Effector CD8-positive, alpha-beta T cell (primary cell): Measurements from ENCODE around the gene EPHA5.
"Not testable (repeated sequence)": the region's sequence is repeated elsewhere in the genome, so short reads cannot be mapped to it uniquely, and the experiment has no call there.

Experiments used
- DNase-seq: peaks from one replicate; lab custom pipeline; 2025; lab: John Stamatoyannopoulos, UW

The EPHA5 gene

DNA sequence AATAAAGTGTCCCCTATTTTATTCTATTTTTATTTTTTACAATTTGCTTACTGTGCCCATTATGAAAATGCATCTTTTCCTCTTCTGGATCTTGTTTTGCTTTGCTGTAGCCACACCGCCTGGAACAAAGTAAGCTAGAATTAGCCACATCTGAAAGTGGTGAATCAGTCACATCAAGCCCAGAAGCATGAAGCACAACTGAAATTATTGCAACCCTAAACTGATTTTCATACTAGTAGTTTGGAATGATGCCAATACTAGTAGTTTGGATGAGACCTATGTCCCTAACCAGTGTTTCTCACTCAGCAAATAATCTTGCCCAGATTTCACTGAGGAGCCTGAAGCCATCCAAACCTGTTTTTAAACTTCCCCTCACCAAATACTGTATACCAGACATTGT is 303.0 kb downstream of the EPHA5 start:
- no peak for DNase-seq

DNA sequence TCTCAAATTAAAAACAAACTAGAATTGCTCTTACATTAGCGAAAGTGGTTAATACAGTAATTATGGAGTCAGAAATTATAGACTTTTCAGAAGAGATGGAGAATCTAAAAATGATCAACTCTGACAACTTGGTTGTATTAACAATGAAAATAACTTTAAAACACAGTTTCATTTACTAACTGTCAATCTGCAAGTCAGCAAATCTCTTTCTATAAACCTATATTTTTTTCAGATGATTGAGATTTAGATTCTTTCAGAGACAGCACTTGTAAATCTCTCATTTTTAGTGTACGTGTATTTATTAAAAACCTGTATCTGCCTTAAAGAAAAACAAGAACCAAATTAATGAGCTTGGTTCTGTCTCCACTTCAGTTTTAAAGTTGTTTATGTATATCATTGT is 311.4 kb downstream of the EPHA5 start:
- DNase-seq, result no peak

DNA sequence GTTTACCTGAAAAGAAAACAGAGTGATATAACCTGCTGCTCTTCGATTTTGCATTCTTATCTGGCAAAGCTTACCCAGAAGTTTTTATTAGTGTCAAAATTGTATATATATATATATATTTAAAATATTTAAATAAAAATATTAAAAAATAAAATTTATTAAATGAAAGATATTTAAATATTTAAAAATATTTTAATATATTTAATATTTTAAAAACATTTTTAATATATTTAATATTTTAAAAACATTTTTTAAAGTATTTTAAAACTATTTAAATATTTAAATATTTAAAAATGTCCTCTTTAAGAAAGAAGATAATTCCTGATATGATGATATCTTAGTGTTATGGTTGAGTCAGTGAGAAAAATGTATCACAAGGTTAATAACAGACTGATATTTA is 317.2 kb downstream of the EPHA5 start:
- DNase-seq, result no peak

DNA sequence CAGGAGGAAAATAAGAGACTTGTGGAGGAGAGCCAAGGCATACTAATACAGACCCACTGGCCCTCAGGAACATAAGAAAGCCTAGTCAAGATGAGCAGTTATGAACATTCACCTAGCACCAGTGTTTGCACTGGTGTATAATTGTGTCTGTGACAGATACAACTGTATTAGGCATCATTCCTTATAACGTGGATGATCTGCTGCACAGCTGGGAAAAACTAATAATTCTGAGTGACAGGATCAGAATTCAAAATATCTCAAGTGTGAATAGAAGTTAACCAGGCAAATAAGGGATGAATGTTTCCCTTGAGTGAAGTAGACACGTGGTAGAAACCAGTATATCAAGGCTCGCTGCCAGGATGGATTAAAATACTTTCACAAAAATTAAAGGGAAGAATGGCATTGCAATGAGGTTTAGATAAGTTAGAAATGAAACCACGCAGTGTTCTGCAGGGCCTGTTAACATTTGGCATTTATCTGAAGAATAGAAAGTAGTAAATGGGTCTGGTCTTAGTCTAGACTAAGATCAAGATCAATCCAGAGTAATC is 325.9 kb downstream of the EPHA5 start:
- DNase-seq, result no peak

DNA sequence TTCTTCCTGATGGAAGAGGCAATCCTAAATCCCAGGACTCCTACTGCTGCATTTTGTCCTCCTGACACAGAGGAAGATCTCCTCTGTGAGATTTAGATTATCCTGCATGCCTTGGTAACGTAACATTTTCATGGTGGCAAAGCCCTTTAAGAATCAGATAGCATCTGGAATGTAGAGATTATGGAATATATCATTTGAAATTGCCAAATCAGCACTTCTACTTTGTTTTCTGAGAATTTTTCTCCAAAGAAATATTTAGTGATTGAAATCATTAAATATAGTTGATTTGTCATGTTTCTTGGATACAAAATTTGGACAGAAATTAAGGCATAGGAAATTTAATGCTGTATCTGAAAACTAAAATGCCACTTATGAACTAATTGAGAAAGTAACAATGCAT is 326.9 kb downstream of the EPHA5 start:
- no peak for DNase-seq

DNA sequence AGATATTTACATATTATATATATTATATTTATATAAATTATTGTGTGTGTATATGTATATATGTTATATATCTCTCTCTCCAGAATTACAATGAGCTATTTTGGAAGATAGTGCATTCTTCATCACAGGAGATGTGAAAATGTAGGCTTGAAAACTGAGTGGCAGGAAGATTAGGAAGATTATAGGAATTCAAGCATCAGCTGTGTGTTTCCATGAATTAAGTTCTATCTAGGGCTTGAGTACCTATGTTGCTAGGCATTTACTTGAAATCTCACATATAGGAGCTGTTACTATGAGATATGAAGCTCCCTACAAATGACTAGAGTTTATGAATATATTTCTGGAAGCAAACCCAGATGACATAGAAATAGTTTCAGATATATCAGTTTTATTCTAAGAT is 328.7 kb downstream of the EPHA5 start:
- no peak for DNase-seq

DNA sequence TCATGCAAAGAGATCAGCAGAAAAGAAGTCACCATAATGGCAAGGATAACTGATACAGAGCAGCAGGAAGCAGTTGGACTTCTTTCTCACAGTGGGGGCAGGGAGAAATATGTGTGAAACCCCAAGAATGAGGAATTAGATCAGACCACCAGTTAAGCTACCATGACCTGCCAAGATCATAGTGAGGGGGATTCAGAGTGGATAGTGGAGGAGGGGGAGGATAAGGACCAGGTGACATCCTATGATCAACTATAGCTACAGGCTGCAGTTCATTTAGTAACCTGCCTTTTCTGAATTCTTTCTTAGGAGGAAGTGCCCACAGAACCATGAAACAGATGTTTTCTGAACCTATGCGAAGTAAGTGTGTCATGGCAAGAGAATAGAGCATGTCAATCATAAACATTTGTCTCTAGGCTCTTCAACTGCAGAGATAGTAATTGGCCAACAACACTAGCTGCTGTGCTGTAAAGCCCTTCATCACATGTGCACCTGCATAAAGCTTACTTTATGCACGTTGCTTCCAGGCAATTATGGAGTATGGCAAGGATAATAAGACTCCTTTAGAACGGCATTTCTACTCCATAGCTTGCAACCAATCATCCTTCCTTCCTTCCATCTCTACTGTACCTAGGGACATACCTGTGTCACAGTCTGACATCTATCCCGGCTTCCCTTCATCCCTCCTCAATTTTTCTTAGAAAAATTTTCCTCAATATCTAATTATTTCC is 329.7 kb downstream of the EPHA5 start:
- DNase-seq, result no peak

DNA sequence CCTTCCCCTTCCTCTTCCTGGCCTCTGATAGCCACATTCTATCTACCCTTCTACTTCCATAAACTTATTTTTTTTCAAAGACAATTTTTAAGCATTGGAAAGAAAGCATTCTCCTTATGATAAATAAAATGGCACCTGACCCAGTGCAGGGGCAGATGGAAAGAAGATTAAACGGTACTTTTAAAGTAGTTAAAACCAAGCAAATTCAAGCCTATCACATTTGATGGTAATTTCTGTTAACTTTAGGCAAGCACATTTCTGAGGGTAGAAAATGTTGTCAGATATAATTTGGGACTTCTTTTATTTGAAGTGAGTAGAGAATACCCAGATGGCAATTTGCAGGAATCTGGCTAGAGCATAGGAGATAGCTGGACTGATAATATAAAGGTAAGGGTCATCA is 332.9 kb downstream of the EPHA5 start:
- DNase-seq, result no peak

DNA sequence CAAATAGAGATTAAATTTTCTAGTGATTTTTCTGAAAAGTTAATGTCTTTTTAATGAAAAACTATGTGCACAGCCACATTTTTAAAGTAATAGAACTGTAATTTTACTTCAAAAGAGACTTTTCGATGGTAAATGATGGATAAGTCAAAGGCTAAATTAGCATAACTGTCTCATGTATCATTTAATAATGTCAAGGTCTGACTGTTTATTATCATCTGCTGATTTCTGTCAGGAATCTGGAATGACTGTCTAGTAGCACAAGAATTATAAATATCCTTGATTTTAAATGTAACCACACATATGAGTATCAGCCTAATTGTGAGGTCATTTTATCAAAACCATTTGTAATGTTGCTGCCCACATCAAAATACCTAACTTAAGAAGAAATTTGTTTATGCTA is 333.8 kb downstream of the EPHA5 start:
- no peak for DNase-seq

DNA sequence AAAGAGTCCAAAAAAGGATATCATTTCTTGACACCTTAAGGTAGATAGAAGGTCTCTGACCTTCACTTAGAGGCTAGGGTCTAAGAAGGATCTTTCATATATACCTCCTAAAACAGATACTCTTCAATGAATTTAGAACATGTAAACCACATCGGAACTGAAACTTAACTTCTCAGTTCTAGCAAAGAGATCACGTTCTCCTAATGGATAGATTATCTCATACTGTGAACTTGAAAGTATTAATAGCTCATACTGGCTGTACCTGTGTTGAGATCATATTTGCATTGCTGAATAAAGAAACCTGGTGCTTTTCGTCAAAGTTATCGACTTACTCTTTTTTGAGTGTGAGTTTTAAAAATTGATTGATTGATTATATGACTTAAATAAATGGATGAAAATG is 353.8 kb downstream of the EPHA5 start:
- no peak for DNase-seq

DNA sequence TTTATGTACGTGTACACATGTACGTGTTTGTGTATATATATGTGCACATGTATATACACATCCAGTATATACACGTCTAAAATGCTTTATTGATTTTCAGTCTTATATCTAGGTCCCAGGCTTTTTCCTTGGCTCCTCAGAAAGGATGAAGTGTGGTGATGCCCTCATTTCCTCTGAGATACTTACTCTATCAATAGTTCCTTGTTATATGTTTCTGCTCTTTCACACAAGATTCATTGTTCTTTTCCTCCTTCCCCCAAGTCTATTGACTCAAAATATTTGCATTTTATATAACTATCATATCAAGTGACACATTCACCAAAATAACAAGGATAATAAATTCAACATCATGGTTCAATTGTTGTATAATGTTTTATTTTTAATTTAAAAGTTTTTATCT is 359.2 kb downstream of the EPHA5 start:
- DNase-seq, result no peak

DNA sequence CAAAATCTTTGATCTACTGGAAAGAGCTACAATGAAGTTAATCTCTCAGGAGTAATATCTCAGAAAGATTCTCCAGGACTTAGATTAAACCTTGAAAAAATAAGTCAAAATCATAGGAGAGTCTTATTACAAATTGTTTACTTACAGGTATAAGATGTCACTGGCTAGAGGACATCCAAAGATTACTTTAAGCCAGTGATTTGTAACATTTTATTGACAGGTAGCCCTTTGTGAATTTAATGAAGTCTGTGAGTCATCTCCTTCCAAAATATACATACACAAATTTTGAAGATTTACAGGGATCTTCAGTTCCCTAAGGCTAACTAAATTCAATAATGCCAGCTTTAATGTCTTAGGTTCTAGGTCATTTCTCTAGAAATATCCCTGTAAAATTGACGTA is 359.7 kb downstream of the EPHA5 start:
- DNase-seq, result no peak

DNA sequence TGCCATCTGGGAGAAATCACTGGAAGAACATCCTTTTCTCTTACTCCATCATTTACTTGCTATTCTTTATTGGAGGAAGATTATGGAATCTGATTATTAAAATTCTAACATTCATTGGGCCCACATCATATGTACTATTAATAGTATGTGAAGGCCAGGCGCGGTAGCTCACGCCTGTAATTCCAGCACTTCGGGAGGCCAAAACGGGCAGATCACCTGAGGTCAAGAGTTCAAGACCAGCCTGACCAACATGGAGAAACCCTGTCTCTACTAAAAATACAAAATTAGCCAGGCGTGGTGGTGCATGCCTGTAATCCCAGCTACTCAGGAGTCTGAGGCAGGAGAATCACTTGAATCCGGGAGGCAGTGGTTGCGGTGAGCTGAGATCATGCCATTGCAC is 361.7 kb downstream of the EPHA5 start:
- DNase-seq, result not testable (repeated sequence)

DNA sequence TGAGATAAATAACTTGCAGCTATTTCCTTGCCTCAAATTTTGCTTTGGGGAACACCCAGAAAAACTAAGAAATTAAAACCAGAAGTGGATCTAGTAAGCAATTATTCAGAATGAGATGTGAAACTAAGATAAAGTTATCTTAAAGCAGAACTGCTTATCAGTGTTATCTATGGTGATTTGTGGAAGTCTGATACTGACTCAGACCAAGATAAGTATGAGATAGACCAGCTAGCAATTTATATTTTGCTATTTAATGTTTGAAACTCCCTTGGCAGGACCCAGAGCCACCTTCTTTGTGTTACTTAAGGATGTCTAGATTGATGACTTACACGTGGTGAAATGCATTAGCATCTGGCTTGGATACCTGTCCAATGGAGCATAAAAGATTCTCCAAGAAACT is 368.1 kb downstream of the EPHA5 start:
- DNase-seq, result no peak

DNA sequence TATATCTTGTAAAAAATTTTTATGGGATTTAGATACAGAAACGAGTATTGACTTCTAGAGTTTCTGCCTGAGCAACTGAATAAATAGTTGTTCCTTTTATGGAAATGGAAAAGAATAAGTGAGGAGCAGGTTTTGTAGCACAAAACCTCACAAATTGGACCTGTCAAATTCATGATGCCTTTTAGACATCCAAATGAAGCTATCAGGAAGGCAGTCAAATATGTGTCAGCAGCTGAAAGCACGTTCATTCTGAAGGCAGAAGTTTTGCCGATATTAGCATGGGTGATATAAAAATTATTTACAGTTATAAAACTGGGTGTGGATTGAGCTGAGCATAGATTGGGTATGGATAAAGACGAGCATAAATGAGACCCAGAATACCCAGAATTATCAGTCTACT is 374.0 kb downstream of the EPHA5 start:
- DNase-seq, result no peak

DNA sequence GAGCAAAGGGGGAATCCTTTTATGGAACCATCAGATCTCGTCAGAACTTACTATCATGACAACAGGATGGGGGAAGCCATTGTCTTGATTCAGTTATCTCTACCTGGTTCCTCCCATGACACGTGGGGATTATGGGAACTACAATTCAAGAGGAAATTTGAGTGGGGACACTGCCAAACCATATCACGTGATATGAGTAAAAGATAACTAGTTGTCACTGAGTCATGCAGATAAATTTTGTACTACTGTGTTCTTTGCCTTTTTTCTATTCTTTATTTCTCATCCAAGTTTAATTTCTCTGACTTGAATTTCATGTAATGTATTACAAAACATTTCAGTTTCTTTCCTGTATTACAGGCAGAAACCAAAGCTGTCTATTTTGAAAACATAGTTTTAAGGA is 383.2 kb downstream of the EPHA5 start:
- no peak for DNase-seq
